A673 (cell line): ENCODE results near the gene GRAMD1C.

Source experiments
- EZH2 ChIP-seq: fragments of 200-600 bp; sonication (generic); IDR thresholded peaks from 2 replicates; pipeline ENCODE4 v1.6.1; 2017; ENCODE audit warnings: borderline replicate concordance, low read depth, mild to moderate bottlenecking, mixed read lengths, antibody characterized with exemption, low read length; ENCODE audit not compliant: poor library complexity, severe bottlenecking
- TF ChIP-seq, protein P1 (sequence below): fragments of 300-800, 200-600 bp; sonication (generic); conservative IDR thresholded peaks from 2 replicates; pipeline ENCODE4 v1.5.1; 2017; ENCODE audit warnings: low read depth, mild to moderate bottlenecking, antibody characterized with exemption, low read length, moderate library complexity, mixed read lengths

- TF ChIP-seq, protein P1, sequence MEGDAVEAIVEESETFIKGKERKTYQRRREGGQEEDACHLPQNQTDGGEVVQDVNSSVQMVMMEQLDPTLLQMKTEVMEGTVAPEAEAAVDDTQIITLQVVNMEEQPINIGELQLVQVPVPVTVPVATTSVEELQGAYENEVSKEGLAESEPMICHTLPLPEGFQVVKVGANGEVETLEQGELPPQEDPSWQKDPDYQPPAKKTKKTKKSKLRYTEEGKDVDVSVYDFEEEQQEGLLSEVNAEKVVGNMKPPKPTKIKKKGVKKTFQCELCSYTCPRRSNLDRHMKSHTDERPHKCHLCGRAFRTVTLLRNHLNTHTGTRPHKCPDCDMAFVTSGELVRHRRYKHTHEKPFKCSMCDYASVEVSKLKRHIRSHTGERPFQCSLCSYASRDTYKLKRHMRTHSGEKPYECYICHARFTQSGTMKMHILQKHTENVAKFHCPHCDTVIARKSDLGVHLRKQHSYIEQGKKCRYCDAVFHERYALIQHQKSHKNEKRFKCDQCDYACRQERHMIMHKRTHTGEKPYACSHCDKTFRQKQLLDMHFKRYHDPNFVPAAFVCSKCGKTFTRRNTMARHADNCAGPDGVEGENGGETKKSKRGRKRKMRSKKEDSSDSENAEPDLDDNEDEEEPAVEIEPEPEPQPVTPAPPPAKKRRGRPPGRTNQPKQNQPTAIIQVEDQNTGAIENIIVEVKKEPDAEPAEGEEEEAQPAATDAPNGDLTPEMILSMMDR = no peak
- TF ChIP-seq EZH2 = no peak
Observed at GRCh38 chr3:113927556-113927955, 89.0 kb downstream of the GRAMD1C start.
